HL-60 (cell line): ENCODE measurements around the gene DMD.
"Not testable (repeated sequence)": the region's sequence is repeated elsewhere in the genome, so short reads cannot be mapped to it uniquely, and the experiment has no call there.

ENCODE experiments used
- DNase-seq, 2 experiments: peaks; one replicate each; pipeline ENCODE4 v3.0.0-alpha.2; 2010 to 2020; ENCODE audit warnings: low read depth in 1 of 2, low spot score in 1 of 2
- H3K27ac ChIP-seq: fragments of 250-450 bp; sonication (Bioruptor Pico); replicated peaks from 2 replicates; pipeline ENCODE4 v1.5.1; 2020; ENCODE audit warnings: mild to moderate bottlenecking, moderate library complexity
- H3K27me3 ChIP-seq: fragments of 250-450 bp; sonication (Bioruptor Pico); 2 replicates; pipeline ENCODE4 v1.5.1; 2021; ENCODE audit warnings: mild to moderate bottlenecking, moderate library complexity; ENCODE audit not compliant: insufficient read depth, poor library complexity, severe bottlenecking
- H3K4me3 ChIP-seq: replicated peaks from 2 replicates; pipeline ENCODE4 v1.5.1; 2011; ENCODE audit warnings: mild to moderate bottlenecking, control low read depth, low read length; ENCODE audit not compliant: insufficient read depth
- CTCF ChIP-seq: IDR thresholded peaks from one replicate; pipeline ENCODE4 v1.5.1; 2011; ENCODE audit warnings: low read length, control low read depth, inconsistent platforms; ENCODE audit not compliant: insufficient read depth
- GABPA ChIP-seq: IDR thresholded peaks from 2 replicates; pipeline ENCODE4 v1.6.1; 2012; ENCODE audit warnings: low read depth
- POLR2AphosphoS5 ChIP-seq: IDR thresholded peaks from 2 replicates; pipeline ENCODE4 v1.6.1; 2012; ENCODE audit warnings: low read depth
- SPI1 ChIP-seq: IDR thresholded peaks from 2 replicates; pipeline ENCODE4 v1.6.1; 2012; ENCODE audit warnings: low read depth, mild to moderate bottlenecking, borderline replicate concordance
- TF ChIP-seq, protein P1 (sequence below): IDR thresholded peaks from 2 replicates; pipeline ENCODE4 v1.6.1; 2012; ENCODE audit warnings: low read depth; ENCODE audit not compliant: insufficient replicate concordance

DMD gene

DNA sequence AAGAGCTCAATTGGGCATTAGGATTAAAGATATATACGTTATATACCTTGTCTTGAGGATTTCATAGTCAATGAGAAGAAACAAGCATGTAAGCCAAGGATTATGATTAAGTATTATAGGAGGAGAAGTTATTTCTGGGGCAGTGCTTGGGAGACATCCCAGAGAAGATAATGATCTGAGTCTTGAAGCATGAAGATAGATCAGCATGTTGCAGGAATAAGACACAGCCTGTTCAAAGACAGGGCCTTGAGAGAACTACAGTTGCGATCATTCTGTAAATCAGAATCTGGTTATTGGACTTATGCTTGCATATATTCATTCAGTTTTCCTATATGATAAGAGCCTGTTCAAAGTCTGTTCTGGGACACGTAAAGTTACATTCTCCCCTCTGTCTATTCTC, 1277.3 kb downstream of the DMD start:
- no peak for DNase-seq
- Histone ChIP-seq H3K27ac (no peak overlapping the region), H3K27me3 (no peaks in the 10 kb centered on the region), H3K4me3 (no peak overlapping the region)
- TF ChIP-seq POLR2AphosphoS5: no peak
- no peak for TF ChIP-seq SPI1
- TF ChIP-seq, protein P1, sequence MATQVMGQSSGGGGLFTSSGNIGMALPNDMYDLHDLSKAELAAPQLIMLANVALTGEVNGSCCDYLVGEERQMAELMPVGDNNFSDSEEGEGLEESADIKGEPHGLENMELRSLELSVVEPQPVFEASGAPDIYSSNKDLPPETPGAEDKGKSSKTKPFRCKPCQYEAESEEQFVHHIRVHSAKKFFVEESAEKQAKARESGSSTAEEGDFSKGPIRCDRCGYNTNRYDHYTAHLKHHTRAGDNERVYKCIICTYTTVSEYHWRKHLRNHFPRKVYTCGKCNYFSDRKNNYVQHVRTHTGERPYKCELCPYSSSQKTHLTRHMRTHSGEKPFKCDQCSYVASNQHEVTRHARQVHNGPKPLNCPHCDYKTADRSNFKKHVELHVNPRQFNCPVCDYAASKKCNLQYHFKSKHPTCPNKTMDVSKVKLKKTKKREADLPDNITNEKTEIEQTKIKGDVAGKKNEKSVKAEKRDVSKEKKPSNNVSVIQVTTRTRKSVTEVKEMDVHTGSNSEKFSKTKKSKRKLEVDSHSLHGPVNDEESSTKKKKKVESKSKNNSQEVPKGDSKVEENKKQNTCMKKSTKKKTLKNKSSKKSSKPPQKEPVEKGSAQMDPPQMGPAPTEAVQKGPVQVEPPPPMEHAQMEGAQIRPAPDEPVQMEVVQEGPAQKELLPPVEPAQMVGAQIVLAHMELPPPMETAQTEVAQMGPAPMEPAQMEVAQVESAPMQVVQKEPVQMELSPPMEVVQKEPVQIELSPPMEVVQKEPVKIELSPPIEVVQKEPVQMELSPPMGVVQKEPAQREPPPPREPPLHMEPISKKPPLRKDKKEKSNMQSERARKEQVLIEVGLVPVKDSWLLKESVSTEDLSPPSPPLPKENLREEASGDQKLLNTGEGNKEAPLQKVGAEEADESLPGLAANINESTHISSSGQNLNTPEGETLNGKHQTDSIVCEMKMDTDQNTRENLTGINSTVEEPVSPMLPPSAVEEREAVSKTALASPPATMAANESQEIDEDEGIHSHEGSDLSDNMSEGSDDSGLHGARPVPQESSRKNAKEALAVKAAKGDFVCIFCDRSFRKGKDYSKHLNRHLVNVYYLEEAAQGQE: no peak
- TF ChIP-seq CTCF: no peak
- no peak for TF ChIP-seq GABPA

- Histone ChIP-seq H3K4me3 (no peak overlapping the region), H3K27ac (no peak overlapping the region), H3K27me3 (no peaks in the 10 kb centered on the region)
- TF ChIP-seq SPI1: no peak
- no peak for DNase-seq
Observed at GRCh38 chrX:31932769-31933168, 1278.6 kb downstream of the DMD start.

DNA sequence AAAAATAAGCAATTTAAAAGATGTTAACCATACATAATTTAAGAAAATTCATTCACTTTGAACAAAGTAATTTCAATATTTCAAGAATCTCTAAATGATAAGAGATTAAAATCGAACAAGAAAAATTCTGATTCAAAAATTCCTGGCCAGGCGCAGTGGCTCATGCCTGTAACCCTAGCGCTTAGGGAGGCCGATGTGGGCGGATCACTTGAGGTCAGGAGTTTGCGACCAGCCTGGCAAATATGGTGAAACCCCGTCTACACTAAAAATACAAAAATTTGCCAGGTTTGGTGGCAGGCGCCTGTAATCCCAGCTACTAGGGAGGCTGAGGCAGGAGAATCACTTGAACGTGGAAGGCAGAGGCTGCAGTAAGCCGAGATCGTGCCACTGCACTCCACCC, 1279.0 kb downstream of the DMD start:
- not testable (repeated sequence) for H3K27me3 ChIP-seq, H3K4me3 ChIP-seq, H3K27ac ChIP-seq, DNase-seq

DNA sequence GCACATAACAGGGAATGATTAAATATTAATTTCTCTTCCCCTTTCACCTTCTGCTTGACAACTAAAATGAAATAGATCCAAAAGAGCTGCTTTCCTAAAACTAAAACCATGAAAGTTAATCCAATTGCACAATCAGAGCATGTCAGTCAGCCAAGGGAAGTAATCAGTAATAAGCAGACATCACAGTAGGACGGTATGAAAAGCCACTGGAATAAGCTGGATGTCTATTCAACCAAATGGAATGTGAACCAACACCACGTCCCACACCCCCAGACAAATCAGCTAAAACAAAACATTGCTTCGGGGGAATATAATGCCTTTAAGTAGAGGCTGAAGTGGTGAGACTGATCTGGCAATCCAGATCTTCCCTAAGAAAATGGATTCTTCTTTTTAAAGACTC, 1280.1 kb downstream of the DMD start:
- Histone ChIP-seq H3K27ac (no peak overlapping the region), H3K4me3 (no peak overlapping the region), H3K27me3 (no peaks in the 10 kb centered on the region)
- DNase-seq: no peak
- TF ChIP-seq GABPA (no peak), CTCF (no peak), POLR2AphosphoS5 (no peak), SPI1 (no peak)
- TF ChIP-seq, protein P1: no peak

DNA sequence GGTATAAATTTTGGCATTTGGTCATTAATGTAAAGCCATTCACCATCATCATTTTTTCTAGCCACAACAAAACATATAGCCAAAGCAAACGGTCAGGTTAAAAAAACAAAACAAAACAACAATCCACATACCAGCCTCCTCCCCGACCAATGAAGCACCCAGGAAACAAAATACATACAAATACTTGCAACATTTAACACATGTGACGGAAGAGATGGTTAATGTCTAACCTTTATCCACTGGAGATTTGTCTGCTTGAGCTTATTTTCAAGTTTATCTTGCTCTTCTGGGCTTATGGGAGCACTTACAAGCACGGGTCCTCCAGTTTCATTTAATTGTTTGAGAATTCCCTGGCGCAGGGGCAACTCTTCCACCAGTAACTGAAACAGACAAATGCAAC, 1282.0 kb downstream of the DMD start:
- DNase-seq: no peak
- Histone ChIP-seq H3K4me3 (no peak overlapping the region), H3K27me3 (no peaks in the 10 kb centered on the region), H3K27ac (no peak overlapping the region)
- no peak for TF ChIP-seq CTCF
- TF ChIP-seq SPI1: no peak
- TF ChIP-seq POLR2AphosphoS5: no peak
